Endothelial cell of umbilical vein (primary cell): ENCODE measurements around the gene SNX25. TPM values are rescaled to one million over a fixed set of nuclear protein-coding genes. Genes with fewer than 3 reads are reported as not detected.

Experiments used
- BruUV-seq: library from RNA; stranded (reverse); fragments of 400-500 nt; replicated peaks from 2 replicates; lab custom pipeline; 2021; lab: Mats Ljungman, UMichigan
- CTCF ChIA-PET: fragments of 300-600, 350-600 bp; sonication (Branson Sonifier 250); formaldehyde crosslinking; loops from one replicate; lab custom pipeline; 2021; ENCODE audit warnings: antibody characterized with exemption, inconsistent platforms; lab: Charles Lee
- POLR2A ChIA-PET: fragments of 300-600, 350-600 bp; sonication (Branson Sonifier 250); formaldehyde crosslinking; loops from one replicate; lab custom pipeline; 2021; ENCODE audit warnings: antibody characterized with exemption, inconsistent platforms; lab: Charles Lee
- DNase-seq: peaks from one replicate; pipeline ENCODE4 v3.0.0-alpha.2; 2011; ENCODE audit warnings: low read depth, low spot score
- FAIRE-seq: peaks from 2 replicates; lab custom pipeline; 2011; peaks lifted over from hg19 to GRCh38; lab: Jason Lieb, UNC
- H2AFZ ChIP-seq: 2 replicates; pipeline ENCODE4 v1.6.0; 2012; ENCODE audit warnings: low read depth, low read length, control low read depth, inconsistent platforms
- H3K27ac ChIP-seq: 2 replicates; pipeline ENCODE4 v1.5.1; 2011; ENCODE audit warnings: low read depth, mild to moderate bottlenecking, control low read depth, low read length, moderate library complexity; ENCODE audit not compliant: insufficient read depth
- H3K27me3 ChIP-seq, 2 experiments: 2 replicates each; pipeline versions ENCODE4 v1.6.0 to v1.6.1; 2011; ENCODE audit warnings: low read length in 2 of 2, mixed read lengths in 1 of 2; ENCODE audit not compliant: control insufficient read depth in 2 of 2, insufficient read depth in 2 of 2
- H3K36me3 ChIP-seq, 2 experiments: 2 replicates in 1 of 2; 3 replicates in 1 of 2; pipeline ENCODE4 v1.5.1; 2011; ENCODE audit warnings: low read length in 2 of 2, mild to moderate bottlenecking in 1 of 2, moderate library complexity in 1 of 2; ENCODE audit not compliant: control insufficient read depth in 2 of 2, insufficient read depth in 2 of 2; ENCODE audit errors: extremely low read depth in 1 of 2
- H3K4me1 ChIP-seq: 3 replicates; pipeline ENCODE4 v1.5.1; 2011; ENCODE audit warnings: mild to moderate bottlenecking, low read length; ENCODE audit not compliant: control insufficient read depth, insufficient read depth; ENCODE audit errors: extremely low read depth
- H3K4me2 ChIP-seq: 2 replicates; pipeline ENCODE4 v1.6.1; 2011; ENCODE audit warnings: low read length, control low read depth, mixed read lengths; ENCODE audit not compliant: insufficient read depth
- H3K4me3 ChIP-seq, 3 experiments: fragments of 200-600 bp in 1 of 3; sonication (generic), shearing (Covaris generic) in 1 of 3; replicated peaks in 1 of 3; 2 replicates each; pipeline ENCODE4 v1.5.1; 2011 to 2016; ENCODE audit warnings: control low read depth in 3 of 3, low read length in 3 of 3, mild to moderate bottlenecking in 2 of 3, inconsistent platforms in 1 of 3, low read depth in 1 of 3, moderate library complexity in 1 of 3; ENCODE audit not compliant: insufficient read depth in 1 of 3
- H3K79me2 ChIP-seq: 2 replicates; pipeline ENCODE4 v1.6.0; 2012; ENCODE audit warnings: low read length, inconsistent platforms; ENCODE audit not compliant: control insufficient read depth, insufficient read depth
- H3K9ac ChIP-seq: replicated peaks from 2 replicates; pipeline ENCODE3; 2011; ENCODE audit warnings: low read length, control low read depth; ENCODE audit not compliant: insufficient read depth; ENCODE audit errors: extremely low read depth
- H3K9me1 ChIP-seq: replicated peaks from 3 replicates; pipeline ENCODE4 v1.6.0; 2011; ENCODE audit warnings: mild to moderate bottlenecking, low read length; ENCODE audit not compliant: control insufficient read depth, insufficient read depth; ENCODE audit errors: extremely low read depth
- H3K9me3 ChIP-seq: replicated peaks from 2 replicates; pipeline ENCODE4 v1.5.1; 2012; ENCODE audit warnings: low read length, inconsistent platforms; ENCODE audit not compliant: control insufficient read depth, insufficient read depth
- H4K20me1 ChIP-seq: replicated peaks from 2 replicates; pipeline ENCODE3; 2011; ENCODE audit warnings: mild to moderate bottlenecking, low read length; ENCODE audit not compliant: control insufficient read depth, insufficient read depth; ENCODE audit errors: extremely low read depth
- EZH2 ChIP-seq: IDR thresholded peaks from 2 replicates; pipeline ENCODE4 v1.6.1; 2012; ENCODE audit warnings: borderline replicate concordance, low read depth, mild to moderate bottlenecking, moderate library complexity, low read length, inconsistent platforms; ENCODE audit not compliant: severe bottlenecking
- FOS ChIP-seq: IDR thresholded peaks from 2 replicates; pipeline ENCODE4 v1.6.1; 2011; ENCODE audit warnings: mild to moderate bottlenecking, low read length, moderate library complexity, borderline replicate concordance; ENCODE audit not compliant: insufficient read depth
- GATA2 ChIP-seq: IDR thresholded peaks from 2 replicates; pipeline ENCODE4 v1.7.0; 2011; ENCODE audit warnings: low read depth, mild to moderate bottlenecking, moderate library complexity, mixed read lengths, low read length; ENCODE audit not compliant: insufficient read length, insufficient read depth
- JUN ChIP-seq: IDR thresholded peaks from 2 replicates; pipeline ENCODE4 v1.6.1; 2011; ENCODE audit warnings: borderline replicate concordance, low read depth; ENCODE audit not compliant: insufficient read length, insufficient read depth
- MYC ChIP-seq: IDR thresholded peaks from one replicate; pipeline ENCODE4 v1.6.1; 2011; ENCODE audit warnings: mild to moderate bottlenecking, low read depth, low read length
- POLR2A ChIP-seq: IDR thresholded peaks from 2 replicates; pipeline ENCODE4 v1.6.1; 2012; ENCODE audit warnings: low read depth, mild to moderate bottlenecking, control low read depth, low read length
- POLR2AphosphoS5 ChIP-seq: IDR thresholded peaks from 2 replicates; pipeline ENCODE4 v1.6.1; 2012; ENCODE audit warnings: low read depth, mild to moderate bottlenecking, control low read depth, low read length, moderate library complexity; ENCODE audit not compliant: insufficient read depth
- dilution Hi-C: fragments of 300-500 bp; cut with MboI; formaldehyde crosslinking; loops from one replicate; pipeline ENCODE4 v1.15.0; 2019; ENCODE audit warnings: low sequenced_read_pairs; ENCODE audit not compliant: extremely low pct_ligation_motif_present
- intact Hi-C: fragments of 100-400 bp; cut with micrococcal nuclease; formaldehyde crosslinking; loops from one replicate; pipeline ENCODE4 v1.10.0; 2022
- polyA plus RNA-seq, 4 experiments: library from polyadenylated mRNA; depleted of rRNA in 3 of 4; stranded (reverse) in 3 of 4; unstranded in 1 of 4; fragments of >200 nt; gene quantifications; 2 replicates each; pipeline versions ENCODE4 v1.2.1 to v1.2.3, GENCODE V29; 2011 to 2012; ENCODE audit warnings: missing spikeins in 1 of 4
- total RNA-seq: library from RNA; stranded (reverse); gene quantifications from 2 replicates; pipeline ENCODE4 v1.2.3, GENCODE V29; 2021
- TF ChIP-seq, protein P1 (sequence below): IDR thresholded peaks from 2 replicates; pipeline ENCODE4 v1.6.1; 2011; ENCODE audit not compliant: insufficient read depth, insufficient read length
- TF ChIP-seq, protein P2 (sequence below), 2 donors: IDR thresholded peaks; 1 replicate in 1 of 2; 2 replicates in 1 of 2; pipeline ENCODE4 v1.5.1; 2011; ENCODE audit warnings: low read length in 2 of 2, mild to moderate bottlenecking in 2 of 2, moderate library complexity in 2 of 2, control low read depth in 1 of 2, inconsistent platforms in 1 of 2, low read depth in 1 of 2; ENCODE audit not compliant: insufficient read depth in 1 of 2; ENCODE audit errors: extremely low read depth in 1 of 2

SNX25 gene
- total and polyA plus RNA-seq, 2 donors (not counting 3 experiments of a cell fraction or from before 2014, with no cell fraction given): 6.6 to 16.1 TPM

DNA sequence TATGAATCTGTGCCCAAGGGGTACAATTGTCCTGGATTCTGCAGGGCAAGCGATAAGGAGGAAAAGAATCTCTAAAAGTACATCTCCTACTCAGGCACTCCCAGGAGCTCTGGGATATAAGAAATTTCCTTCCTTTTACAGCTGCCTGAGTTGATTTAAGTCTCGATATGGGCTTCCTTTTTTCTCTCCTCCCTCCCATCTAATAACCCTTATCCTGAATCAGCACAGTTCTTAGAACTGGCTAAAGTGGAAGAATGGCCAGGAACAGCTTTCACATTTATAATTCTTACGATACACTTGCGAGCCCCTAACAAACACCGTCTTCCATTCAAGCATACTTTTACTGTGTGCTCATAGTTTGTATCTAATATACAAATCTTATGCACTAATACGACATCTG lies 165.2 kb downstream of the SNX25 start:
- ChIA-PET CTCF (interaction anchor here (0.8 to 1.8 kb wide), 3 partner anchors 10 to 15 kb away, joined by 3 to 9 read pairs (median 5); no protein-coding TSS in a partner anchor), POLR2A (no interaction called here)
- H3K9me1 ChIP-seq: no peaks in the 10 kb centered on the region
- dilution Hi-C loops (no loop called here), intact Hi-C loops (no loop called here)
- H3K27ac ChIP-seq: no peak overlapping the region
- no peak for TF ChIP-seq JUN
- no peak for TF ChIP-seq EZH2
- no peak for TF ChIP-seq POLR2A
- TF ChIP-seq, protein P1, sequence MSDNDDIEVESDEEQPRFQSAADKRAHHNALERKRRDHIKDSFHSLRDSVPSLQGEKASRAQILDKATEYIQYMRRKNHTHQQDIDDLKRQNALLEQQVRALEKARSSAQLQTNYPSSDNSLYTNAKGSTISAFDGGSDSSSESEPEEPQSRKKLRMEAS: no peak
- no peak for TF ChIP-seq GATA2
- TF ChIP-seq FOS: no peak
- no peak for TF ChIP-seq MYC
- no peak for TF ChIP-seq POLR2AphosphoS5
- TF ChIP-seq, protein P2, sequence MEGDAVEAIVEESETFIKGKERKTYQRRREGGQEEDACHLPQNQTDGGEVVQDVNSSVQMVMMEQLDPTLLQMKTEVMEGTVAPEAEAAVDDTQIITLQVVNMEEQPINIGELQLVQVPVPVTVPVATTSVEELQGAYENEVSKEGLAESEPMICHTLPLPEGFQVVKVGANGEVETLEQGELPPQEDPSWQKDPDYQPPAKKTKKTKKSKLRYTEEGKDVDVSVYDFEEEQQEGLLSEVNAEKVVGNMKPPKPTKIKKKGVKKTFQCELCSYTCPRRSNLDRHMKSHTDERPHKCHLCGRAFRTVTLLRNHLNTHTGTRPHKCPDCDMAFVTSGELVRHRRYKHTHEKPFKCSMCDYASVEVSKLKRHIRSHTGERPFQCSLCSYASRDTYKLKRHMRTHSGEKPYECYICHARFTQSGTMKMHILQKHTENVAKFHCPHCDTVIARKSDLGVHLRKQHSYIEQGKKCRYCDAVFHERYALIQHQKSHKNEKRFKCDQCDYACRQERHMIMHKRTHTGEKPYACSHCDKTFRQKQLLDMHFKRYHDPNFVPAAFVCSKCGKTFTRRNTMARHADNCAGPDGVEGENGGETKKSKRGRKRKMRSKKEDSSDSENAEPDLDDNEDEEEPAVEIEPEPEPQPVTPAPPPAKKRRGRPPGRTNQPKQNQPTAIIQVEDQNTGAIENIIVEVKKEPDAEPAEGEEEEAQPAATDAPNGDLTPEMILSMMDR (IDR thresholded peaks at IDR 0.05; ENCODE audit: extremely low read depth in 1 of 2, insufficient read depth in 1 of 2, low read depth in 1 of 2, low read length in 2 of 2): no peak
- no peaks in the 10 kb centered on the region for H3K79me2 ChIP-seq
- H3K4me2 ChIP-seq: peak overlapping the region; percentile 58
- no TSS peak for BruUV-seq
- H3K4me3 ChIP-seq: no peak overlapping the region
- H2AFZ ChIP-seq: peak overlapping the region; percentile 34
- H3K9ac ChIP-seq: no peak overlapping the region
- no peaks in the 10 kb centered on the region for H4K20me1 ChIP-seq
- H3K4me1 ChIP-seq: peaks cover 8% of the 10 kb centered on the region
- H3K9me3 ChIP-seq: no peaks in the 10 kb centered on the region
- no peaks in the 10 kb centered on the region for H3K27me3 ChIP-seq
- peaks cover 0 to 4% of the 10 kb centered on the region in 2 experiments for H3K36me3 ChIP-seq
- peak; percentile 76 for FAIRE-seq
- DNase-seq: peak; percentile 51
